Caco-2 (cell line): ENCODE data around the gene CILP2. TPM values are rescaled to one million over a fixed set of nuclear protein-coding genes. Genes with fewer than 3 reads are reported as not detected.

Experiments
- Bru-seq: library from RNA; stranded (reverse); fragments of 400-500 nt; gene quantifications from one replicate; lab custom pipeline; 2021; lab: Mats Ljungman, UMichigan
- BruChase-seq, 2 experiments: library from RNA; stranded (reverse); fragments of 400-500 nt; gene quantifications; one replicate each; lab custom pipeline; 2021; lab: Mats Ljungman, UMichigan
- BruUV-seq: library from RNA; stranded (reverse); fragments of 400-500 nt; replicated peaks from 2 replicates; lab custom pipeline; 2021; lab: Mats Ljungman, UMichigan
- CTCF ChIA-PET: fragments of 300-600 bp; sonication (Branson Sonifier 250); formaldehyde crosslinking; loops from one replicate; lab custom pipeline; 2022; ENCODE audit warnings: antibody characterized with exemption; lab: Charles Lee
- POLR2A ChIA-PET: fragments of 300-600 bp; sonication (Branson Sonifier 250); formaldehyde crosslinking; loops from one replicate; lab custom pipeline; 2022; ENCODE audit warnings: antibody characterized with exemption; lab: Charles Lee
- DNase-seq, 2 experiments: peaks; one replicate each; pipeline versions ENCODE4 v3.0.0 to v3.0.0-alpha.2; 2020 to 2022
- H3K27me3 ChIP-seq: replicated peaks from 2 replicates; pipeline ENCODE4 v1.6.0; 2011; ENCODE audit warnings: low read length; ENCODE audit not compliant: control insufficient read depth, insufficient read depth
- H3K36me3 ChIP-seq: 2 replicates; pipeline ENCODE4 v1.5.1; 2011; ENCODE audit warnings: low read length; ENCODE audit not compliant: control insufficient read depth, insufficient read depth
- H3K4me1 ChIP-seq: fragments of 250-450 bp; sonication (Bioruptor Pico); 2 replicates; pipeline ENCODE4 v1.5.1; 2020; ENCODE audit warnings: mild to moderate bottlenecking
- H3K4me3 ChIP-seq: 2 replicates; pipeline ENCODE4 v1.5.1; 2011; ENCODE audit warnings: low read depth, mild to moderate bottlenecking, control low read depth, low read length
- H3K9me3 ChIP-seq: fragments of 250-450 bp; sonication (Bioruptor Pico); 2 replicates; pipeline ENCODE4 v1.5.1; 2020; ENCODE audit warnings: mild to moderate bottlenecking, moderate library complexity
- H3K27ac Mint-ChIP-seq: one replicate; pipeline ENCODE4 v1.8.0; 2022; ENCODE audit warnings: mixed read lengths; ENCODE audit not compliant: unreplicated experiment
- H3K27me3 Mint-ChIP-seq: one replicate; pipeline ENCODE4 v1.8.0; 2022; ENCODE audit warnings: mixed read lengths; ENCODE audit not compliant: insufficient read depth, unreplicated experiment
- H3K36me3 Mint-ChIP-seq: one replicate; pipeline ENCODE4 v1.8.0; 2022; ENCODE audit warnings: mild to moderate bottlenecking, mixed read lengths; ENCODE audit not compliant: insufficient read depth, unreplicated experiment
- H3K4me1 Mint-ChIP-seq: one replicate; pipeline ENCODE4 v1.8.0; 2022; ENCODE audit warnings: low read depth, mixed read lengths; ENCODE audit not compliant: unreplicated experiment
- H3K4me3 Mint-ChIP-seq: one replicate; pipeline ENCODE4 v1.8.0; 2022; ENCODE audit warnings: mild to moderate bottlenecking, moderate library complexity, mixed read lengths; ENCODE audit not compliant: unreplicated experiment
- H3K9me3 Mint-ChIP-seq: one replicate; pipeline ENCODE4 v1.8.0; 2022; ENCODE audit warnings: mixed read lengths; ENCODE audit not compliant: unreplicated experiment
- CTCF ChIP-seq, 2 experiments: fragments of 200-600 bp in 1 of 2; IDR thresholded peaks; 1 replicate in 1 of 2; 2 replicates in 1 of 2; pipeline versions ENCODE4 v1.5.1 to v1.8.0; 2011 to 2022; ENCODE audit warnings: antibody characterized with exemption in 1 of 2, control low read depth in 1 of 2, inconsistent platforms in 1 of 2, low read depth in 1 of 2, low read length in 1 of 2, mild to moderate bottlenecking in 1 of 2, moderate library complexity in 1 of 2; ENCODE audit not compliant: insufficient read depth in 1 of 2, severe bottlenecking in 1 of 2, unreplicated experiment in 1 of 2
- intact Hi-C: fragments of 100-400 bp; cut with micrococcal nuclease; formaldehyde crosslinking; loops from one replicate; pipeline ENCODE4 v1.10.0; 2022; ENCODE audit not compliant: unreplicated experiment
- long read RNA-seq: library from polyadenylated mRNA; stranded (forward); transcript quantifications from one replicate; pipeline ENCODE4 v2.0.0, GENCODE V29; 2022
- total RNA-seq: library from RNA; stranded (reverse); gene quantifications from 2 replicates; pipeline ENCODE4 v1.2.3, GENCODE V29; 2022

Gene CILP2
- total RNA-seq (1.1 and 1.3 TPM in 2 replicates), Bru-seq, nascent RNA (percentile 19 among the genes with signal in this experiment), BruChase-seq, experiment 1, labeled RNA remaining after a 2-hour chase (percentile 26 among the genes with signal in this experiment), BruChase-seq, experiment 2, labeled RNA remaining after a 6-hour chase (percentile 35 among the genes with signal in this experiment)
- long read RNA-seq: 0 reads

GRCh38 chr19:19538061-19538784 lies at the start of gene CILP2:
Gene CILP2, plus strand, starts transcription at chr19:19538265. Its CDS starts 85 bp downstream, at chr19:19538350.
- no peak for TF ChIP-seq CTCF (IDR thresholded peaks at IDR 0.05; ENCODE audit: insufficient read depth in 1 of 2, low read depth in 1 of 2, low read length in 1 of 2, severe bottlenecking in 1 of 2, unreplicated experiment in 1 of 2)
- Mint-ChIP-seq H3K4me1 (peaks cover 16% of the 10 kb centered on the region), H3K36me3 (peaks cover 19% of the 10 kb centered on the region), H3K4me3 (peak within 1 kb of the TSS; percentile 68), H3K27me3 (no peaks in the 10 kb centered on the region), H3K9me3 (no peaks in the 10 kb centered on the region), H3K27ac (no peak within 1 kb of the TSS)
- peak; percentile 60 to 75 for DNase-seq
- no peaks in the 10 kb centered on the region for H3K36me3 ChIP-seq
- peak within 1 kb of the TSS; percentile 46 for H3K4me3 ChIP-seq
- no peaks in the 10 kb centered on the region for H3K27me3 ChIP-seq
- POLR2A ChIA-PET: no interaction called here
- no TSS peak for BruUV-seq
- no peaks in the 10 kb centered on the region for H3K4me1 ChIP-seq
- intact Hi-C loops: no loop called here
- no peaks in the 10 kb centered on the region for H3K9me3 ChIP-seq
- CTCF ChIA-PET: no interaction called here

- TF ChIP-seq CTCF (IDR thresholded peaks at IDR 0.05; ENCODE audit: insufficient read depth in 1 of 2, low read depth in 1 of 2, low read length in 1 of 2, severe bottlenecking in 1 of 2, unreplicated experiment in 1 of 2): no peak
- H3K36me3 ChIP-seq: no peaks in the 10 kb centered on the region; the same call in none of the 2 replicates
- peak; percentile 65 to 74 for DNase-seq
- no peaks in the 10 kb centered on the region for H3K9me3 ChIP-seq
- Mint-ChIP-seq H3K27me3 (no peaks in the 10 kb centered on the region), H3K36me3 (peaks cover 74% of the 10 kb centered on the region), H3K4me1 (peaks cover 6% of the 10 kb centered on the region), H3K9me3 (no peaks in the 10 kb centered on the region), H3K4me3 (no peak overlapping the region), H3K27ac (peak overlapping the region; percentile 73)
- BruUV-seq: no TSS peak
- intact Hi-C loops: no loop called here
- ChIA-PET CTCF (interaction anchor here (0.7 to 1.3 kb wide), 2 partner anchors 114 to 147 kb away, joined by 3 to 4 read pairs; no protein-coding TSS in a partner anchor), POLR2A (no interaction called here)
- no peaks in the 10 kb centered on the region for H3K27me3 ChIP-seq
- no peak overlapping the region for H3K4me3 ChIP-seq
- H3K4me1 ChIP-seq: peaks cover 19% of the 10 kb centered on the region
Observed at GRCh38 chr19:19488875-19489690, 49.0 kb upstream of the CILP2 start.

DNA sequence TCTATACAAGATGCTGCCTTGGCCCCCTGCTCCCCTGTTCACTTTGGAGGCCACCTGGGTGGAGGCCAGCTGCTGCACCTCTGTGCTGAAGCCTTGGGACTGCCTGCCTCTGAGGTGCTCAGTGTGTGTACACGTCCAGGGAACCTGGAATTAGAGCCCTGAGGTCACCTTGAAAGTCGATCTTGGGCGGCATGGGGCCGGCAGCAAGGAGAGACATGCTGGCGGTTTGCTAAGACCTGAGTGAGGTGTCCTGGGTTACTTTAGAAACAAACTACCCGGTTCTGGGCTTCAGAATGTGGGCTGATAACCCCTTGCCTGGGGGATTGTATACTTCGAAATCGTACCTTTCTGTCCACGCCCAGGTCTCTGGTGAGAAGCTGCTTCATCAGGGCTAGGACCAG lies 48.3 kb upstream of the CILP2 start:
- peaks cover 19% of the 10 kb centered on the region for H3K4me1 ChIP-seq
- intact Hi-C loops: loop anchor here (1.0 to 2.0 kb wide), 4 partner anchors 89 to 169 kb away; no protein-coding TSS in a partner anchor
- H3K9me3 ChIP-seq: no peaks in the 10 kb centered on the region
- no peak overlapping the region for H3K4me3 Mint-ChIP-seq
- POLR2A ChIA-PET: interaction anchor here (0.6 kb wide), 2 partner anchors 178 to 631 kb away, joined by 3 to 5 read pairs; no protein-coding TSS in a partner anchor
- no TSS peak for BruUV-seq
- DNase-seq: no peak
- H3K36me3 ChIP-seq: no peaks in the 10 kb centered on the region; the same call in none of the 2 replicates
- H3K4me1 Mint-ChIP-seq: peaks cover 6% of the 10 kb centered on the region
- no peaks in the 10 kb centered on the region for H3K27me3 ChIP-seq
- no peak for TF ChIP-seq CTCF (IDR thresholded peaks at IDR 0.05; ENCODE audit: insufficient read depth in 1 of 2, low read depth in 1 of 2, low read length in 1 of 2, severe bottlenecking in 1 of 2, unreplicated experiment in 1 of 2)
- peak overlapping the region; percentile 73 for H3K27ac Mint-ChIP-seq
- no peaks in the 10 kb centered on the region for H3K27me3 Mint-ChIP-seq
- no peak overlapping the region for H3K4me3 ChIP-seq
- CTCF ChIA-PET: interaction anchor here (0.7 to 2.0 kb wide), 8 partner anchors 85 to 147 kb away, joined by 3 to 26 read pairs (median 4); partner anchors contain the start of gene GATAD2A
- H3K36me3 Mint-ChIP-seq: peaks cover 79% of the 10 kb centered on the region
- H3K9me3 Mint-ChIP-seq: no peaks in the 10 kb centered on the region
